Measurements from ENCODE around the gene NUP35.
A peak's percentile ranks its signal among the peaks of the same experiment; 100 is the strongest.
"Not testable (repeated sequence)": the region's sequence is repeated elsewhere in the genome, so short reads cannot be mapped to it uniquely, and the experiment has no call there.

The NUP35 gene

GRCh38 chr2:183148955-183149354 is 24.7 kb downstream of the NUP35 start:
- no peak for DNase-seq

- DNase-seq, result no peak
These were observed 25.2 kb downstream of the NUP35 start for GRCh38 chr2:183149489-183149888.

- DNase-seq, result not testable (repeated sequence)
These were observed 28.0 kb downstream of the NUP35 start for GRCh38 chr2:183152280-183152679.

DNA sequence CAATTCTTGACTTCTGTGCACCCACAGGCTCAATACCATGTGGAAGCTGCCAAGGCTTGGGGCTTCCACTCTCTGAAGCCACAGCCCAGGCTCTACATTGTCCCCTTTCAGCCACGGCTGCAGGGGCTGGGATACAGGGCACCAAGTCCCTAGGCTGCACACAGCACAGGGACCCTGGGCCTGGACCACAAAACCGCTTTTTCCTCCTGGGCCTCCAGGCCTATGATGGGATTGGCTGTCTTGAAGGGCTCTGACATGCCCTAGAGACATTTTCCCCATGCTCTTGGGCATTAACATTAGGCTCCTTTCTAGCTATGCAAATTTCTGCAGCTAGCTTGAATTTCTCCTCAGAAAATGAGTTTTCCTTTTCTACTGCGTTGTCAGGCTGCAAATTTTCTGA is 29.7 kb downstream of the NUP35 start:
- DNase-seq, result no peak

DNA sequence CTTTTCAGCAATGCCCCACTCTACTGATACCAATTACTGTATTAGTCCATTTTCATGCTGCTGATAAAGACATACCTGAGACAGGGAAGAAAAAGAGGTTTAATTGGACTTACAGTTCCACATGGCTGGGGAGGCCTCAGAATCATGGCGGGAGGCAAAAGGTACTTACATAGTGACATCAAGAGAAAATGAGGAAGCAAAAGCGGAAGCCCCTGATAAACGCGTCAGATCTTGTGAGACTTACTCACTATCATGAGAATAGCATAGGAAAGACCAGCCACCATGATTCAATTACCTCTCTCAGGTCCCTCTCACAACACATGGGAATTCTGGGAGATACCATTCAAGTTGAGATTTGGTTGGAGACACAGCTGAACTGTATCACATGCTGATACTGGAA is 30.5 kb downstream of the NUP35 start:
- peak; percentile 25 to 41 (median 31) for DNase-seq

- DNase-seq, result no peak
These were observed 32.9 kb downstream of the NUP35 start for GRCh38 chr2:183157131-183157530.

DNA sequence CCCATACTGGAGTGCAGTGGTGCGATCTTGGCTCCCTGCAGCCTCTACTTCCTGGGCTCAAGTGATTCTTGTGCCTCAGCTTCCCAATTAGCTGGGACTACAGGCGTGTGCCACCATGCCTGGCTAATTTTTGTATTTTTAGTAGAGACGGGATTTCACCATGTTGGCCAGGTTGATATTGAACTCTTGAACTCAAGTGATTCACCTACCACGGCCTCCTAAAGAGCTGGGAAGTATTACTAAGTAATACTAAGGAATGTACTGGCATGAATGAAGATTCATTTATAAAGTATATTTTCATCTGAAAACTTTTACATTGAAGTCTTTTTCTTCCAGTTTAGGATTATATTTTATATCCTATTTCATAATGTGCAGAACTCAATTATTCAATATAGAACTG is 38.1 kb downstream of the NUP35 start:
- DNase-seq, result no peak

GRCh38 chr2:183163821-183164649 is 39.8 kb downstream of the NUP35 start:
- no peak for DNase-seq

- no peak for DNase-seq
These were observed 40.4 kb downstream of the NUP35 start for GRCh38 chr2:183164650-183165015.

GRCh38 chr2:183166210-183166609 is 42.0 kb downstream of the NUP35 start:
- DNase-seq, result no peak

DNA sequence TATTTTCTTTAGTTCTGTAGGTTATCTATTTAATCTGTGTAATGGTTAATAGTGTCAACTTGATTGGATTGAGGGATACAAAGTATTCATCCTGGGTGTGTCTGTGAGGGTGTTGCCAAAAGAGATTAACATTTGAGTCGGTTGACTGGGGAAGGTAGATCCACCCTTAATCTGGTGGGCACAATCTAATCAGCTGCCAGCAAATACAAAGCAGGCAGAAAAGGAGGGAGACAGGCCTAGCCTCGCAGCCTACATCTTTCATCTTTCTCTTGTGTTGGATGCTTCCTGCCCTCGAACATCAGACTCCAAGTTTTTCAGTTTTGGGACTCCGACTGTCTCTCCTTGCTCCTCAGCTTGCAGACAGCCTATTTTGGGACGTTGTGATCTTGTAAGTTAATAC is 42.7 kb downstream of the NUP35 start:
- not testable (repeated sequence) for DNase-seq

DNA sequence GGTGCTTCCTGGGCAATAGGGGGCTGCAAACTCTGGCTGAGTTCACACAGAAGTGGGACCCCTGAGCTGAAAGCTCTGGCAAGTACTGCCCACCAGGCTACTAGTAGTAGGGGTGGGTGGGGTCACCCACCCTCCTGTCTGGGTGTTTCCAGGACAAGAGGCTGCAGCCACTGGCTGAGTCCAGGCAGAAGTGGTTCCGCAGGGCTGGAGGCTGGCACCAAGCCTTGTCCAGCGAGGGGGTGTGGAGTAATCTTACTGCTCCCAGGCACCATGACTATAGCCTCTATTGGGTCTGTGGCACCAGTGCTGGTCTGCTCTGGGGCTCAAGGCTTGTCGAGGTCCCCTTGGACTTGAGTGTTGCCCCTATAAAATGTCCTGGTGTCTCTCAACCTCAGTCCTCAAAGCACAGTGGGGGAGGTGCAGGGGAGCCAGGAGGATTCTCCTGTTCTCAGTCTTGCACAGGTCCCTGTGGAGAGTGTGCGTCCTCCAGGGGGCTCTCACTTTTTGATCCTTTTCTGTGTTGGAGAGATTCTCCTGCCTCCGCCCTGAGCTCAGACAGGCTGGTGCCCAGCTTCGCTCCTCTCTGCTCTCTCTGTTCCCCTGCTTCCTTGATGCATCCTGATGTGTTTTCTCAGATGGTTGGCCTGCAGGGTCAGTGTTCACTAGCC is 48.1 kb downstream of the NUP35 start:
- DNase-seq, result no peak

DNA sequence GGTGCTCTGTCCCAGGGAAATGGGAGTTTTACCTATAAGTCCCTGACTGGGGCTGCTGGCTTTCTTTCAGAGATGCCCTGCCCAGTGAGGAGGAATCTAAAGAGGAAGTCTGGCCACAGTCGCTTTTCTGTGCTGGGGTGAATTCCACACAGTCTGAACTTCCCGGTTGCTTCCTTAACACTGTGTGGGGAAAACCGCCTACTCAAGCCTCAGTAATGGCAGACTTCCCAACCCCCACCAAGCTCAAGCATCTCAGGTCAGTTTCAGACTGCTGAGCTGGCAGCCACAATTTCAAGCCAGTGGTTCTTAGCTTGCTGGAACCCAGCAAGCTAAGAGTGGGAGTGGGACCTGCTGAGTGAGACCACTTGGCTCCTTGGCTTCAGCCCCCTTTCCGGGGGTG is 54.9 kb downstream of the NUP35 start:
- peak; percentile 53 to 70 (median 56) for DNase-seq

GRCh38 chr2:183185534-183185933 is 61.3 kb downstream of the NUP35 start:
- DNase-seq, result no peak

DNA sequence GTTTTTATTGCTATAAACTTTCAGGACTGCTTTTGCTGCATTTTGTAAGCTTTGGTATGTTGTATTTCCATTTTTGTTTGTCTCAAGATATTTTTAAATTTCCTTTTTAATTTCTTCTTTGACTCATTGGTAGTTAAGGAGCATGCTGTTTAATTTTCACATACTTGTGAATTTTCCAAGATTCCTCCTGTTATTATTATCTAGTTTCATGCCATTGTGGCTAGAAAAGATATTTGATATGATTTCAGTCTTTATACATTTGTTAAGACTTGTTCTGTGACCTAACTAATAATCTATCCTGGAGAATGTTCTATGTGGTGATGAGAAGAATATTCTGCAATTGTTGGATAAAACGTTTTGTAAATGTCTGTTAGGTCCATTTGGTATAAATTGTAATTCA is 62.1 kb downstream of the NUP35 start:
- no peak for DNase-seq

- no peak for DNase-seq
These were observed 62.5 kb downstream of the NUP35 start for GRCh38 chr2:183186766-183187165.

DNA sequence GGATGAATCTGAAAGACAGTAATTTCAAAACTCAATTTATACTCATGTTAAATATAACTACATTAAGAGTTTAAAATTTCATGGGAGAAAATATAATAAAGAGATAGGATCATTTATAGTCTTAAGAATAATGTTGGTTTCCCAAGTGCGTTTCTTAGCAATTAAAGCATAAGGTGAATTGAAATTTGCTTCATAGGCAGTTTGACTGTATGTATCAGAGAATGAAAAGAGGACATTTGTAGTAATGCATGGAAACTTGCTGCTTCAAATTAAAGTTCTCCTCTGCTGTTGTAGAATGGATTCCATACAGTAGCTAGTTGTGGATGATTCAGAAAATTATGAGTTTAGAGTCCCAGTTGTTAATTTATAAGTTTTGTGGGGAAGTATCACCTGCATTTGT is 68.1 kb downstream of the NUP35 start:
- DNase-seq, result no peak

- DNase-seq, result no peak
These were observed 69.7 kb downstream of the NUP35 start for GRCh38 chr2:183193904-183194303.

DNA sequence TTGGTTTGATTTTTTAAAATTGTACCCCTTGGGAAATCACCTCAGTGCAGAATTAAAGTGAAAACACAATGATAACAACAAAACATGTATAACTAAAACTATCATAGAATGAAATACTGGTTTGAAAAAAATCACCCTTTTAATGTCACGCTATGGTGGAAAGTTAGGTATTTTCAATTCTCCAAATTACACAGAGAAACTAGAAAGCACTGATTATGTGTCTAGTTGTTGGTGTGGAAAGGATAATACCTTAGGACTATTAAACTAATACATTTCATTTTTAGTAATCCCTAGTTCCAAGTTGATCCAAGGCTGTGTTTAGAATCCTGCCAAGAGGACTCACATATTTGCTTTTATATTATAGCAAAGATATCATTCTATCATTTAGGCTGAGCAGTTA is 71.2 kb downstream of the NUP35 start:
- no peak for DNase-seq

- no peak for DNase-seq
These were observed 71.8 kb downstream of the NUP35 start for GRCh38 chr2:183195998-183196409.

- DNase-seq, result no peak
These were observed 80.2 kb downstream of the NUP35 start for GRCh38 chr2:183204397-183204796.

DNA sequence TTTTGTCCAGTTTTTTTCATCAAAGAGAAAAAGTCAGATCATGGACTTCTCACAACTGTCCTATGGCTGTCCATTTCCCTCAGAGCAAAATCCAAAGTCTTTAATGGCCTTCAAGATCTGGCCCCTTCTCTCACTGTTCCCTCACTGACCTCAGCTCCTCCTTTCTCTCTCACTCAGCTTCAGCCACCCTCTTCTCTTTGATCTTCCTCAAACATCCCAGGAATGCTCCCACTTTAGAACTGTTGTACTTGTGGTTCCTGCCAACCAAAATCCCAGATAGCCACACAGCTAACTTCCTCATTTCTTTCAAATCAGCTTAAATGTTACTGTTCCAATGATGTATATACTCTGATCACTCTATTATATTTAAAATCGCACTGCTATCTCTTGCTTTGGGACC is 82.9 kb downstream of the NUP35 start:
- no peak for DNase-seq

DNA sequence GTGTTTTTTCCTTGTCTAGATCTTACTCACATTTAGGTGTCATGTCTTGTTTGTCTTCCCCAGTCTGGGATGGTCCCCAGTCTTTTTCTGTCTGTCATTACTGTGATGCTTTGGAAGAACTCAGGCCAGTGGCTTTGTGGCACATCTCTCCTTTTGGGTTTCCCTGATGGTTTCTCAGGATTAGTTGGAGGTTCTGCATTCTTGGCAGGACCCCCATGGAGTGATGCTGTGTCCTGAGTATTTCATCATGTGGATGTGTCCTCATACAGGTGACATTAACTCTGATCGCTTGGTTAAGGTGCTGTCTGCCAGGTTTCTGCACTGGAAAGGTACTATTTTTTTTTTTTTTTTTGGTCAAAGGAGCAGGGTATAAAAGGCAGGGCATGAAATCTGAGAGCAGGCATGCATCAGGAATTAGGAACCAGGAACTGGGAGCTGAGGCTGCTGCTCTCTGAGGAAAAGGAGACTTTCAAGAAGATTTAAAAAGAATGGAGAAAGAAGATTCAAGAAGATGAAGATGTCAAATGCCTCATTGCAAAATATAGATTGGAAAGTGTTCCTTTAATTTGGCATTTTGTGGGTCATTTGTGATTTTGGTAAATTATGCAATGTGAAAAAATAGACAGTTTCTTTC is 85.3 kb downstream of the NUP35 start:
- no peak for DNase-seq
